Mucosa of descending colon (tissue), 3 donors: ENCODE measurements around the gene LRRK1. TPM values are rescaled to one million over a fixed set of nuclear protein-coding genes. Genes with fewer than 3 reads are reported as not detected.
A peak's percentile ranks its signal among the peaks of the same experiment; 100 is the strongest.
"Not testable (repeated sequence)": the region's sequence is repeated elsewhere in the genome, so short reads cannot be mapped to it uniquely, and the experiment has no call there.

Experiments
- ATAC-seq: fragments of 200-7000 bp; cut with Tn5 transposase; one replicate; pipeline ENCODE4 v1.9.1; 2020; ENCODE audit warnings: mild to moderate bottlenecking, moderate library complexity
- DNase-seq, 3 donors: peaks; one replicate each; pipeline ENCODE4 v3.0.0-alpha.2; 2020
- H3K36me3 ChIP-seq: fragments of 200-600 bp; one replicate; pipeline ENCODE4 v1.8.0; 2021; ENCODE audit warnings: low read depth, mild to moderate bottlenecking
- H3K4me1 ChIP-seq: fragments of 200-600 bp; one replicate; pipeline ENCODE4 v1.8.0; 2021; ENCODE audit warnings: low read depth, mild to moderate bottlenecking
- H3K4me3 ChIP-seq: fragments of 200-600 bp; one replicate; pipeline ENCODE4 v1.8.0; 2021; ENCODE audit warnings: mild to moderate bottlenecking
- H3K9me3 ChIP-seq: fragments of 200-600 bp; one replicate; pipeline ENCODE4 v1.8.0; 2021; ENCODE audit warnings: mild to moderate bottlenecking
- intact Hi-C, 2 donors: fragments of 100-400 bp; cut with DNase I in 1 of 2; cut with micrococcal nuclease in 1 of 2; formaldehyde crosslinking; loops; one replicate each; pipeline versions ENCODE4 v1.11.0 to v1.11.1; 2022; cut with DNase I, micrococcal nuclease
- total RNA-seq, 3 donors: library from RNA; stranded (reverse); fragmentation: NEBNext Ultra II Directional in 2 of 3; extraction: Animal tissue kit (Norgen Biotek cat#: 25700) in 2 of 3; gene quantifications; one replicate each; pipeline versions ENCODE4 v1.2.1 to v1.2.4, GENCODE V29; 2021 to 2023
- TF ChIP-seq, protein P1 (sequence below): fragments of 200-600 bp; IDR thresholded peaks from one replicate; pipeline ENCODE4 v1.8.0; 2022; ENCODE audit warnings: antibody characterized with exemption, mild to moderate bottlenecking
- donor health status: DM: no; HTN: no; CAD: no; lungs with moderate emphysema.
- donor health status: DM: no; HTN: no; CAD: no.
- donor health status: DM: no; HTN: yes; CAD: no.

The LRRK1 gene
- total RNA-seq, 3 donors from 2014 or later, result 43.7 to 60.1 (median 50.6) TPM

- Histone ChIP-seq H3K4me3 (no peak overlapping the region), H3K36me3 (no peaks in the 10 kb centered on the region), H3K4me1 (no peaks in the 10 kb centered on the region), H3K9me3 (no peaks in the 10 kb centered on the region)
- TF ChIP-seq, protein P1, sequence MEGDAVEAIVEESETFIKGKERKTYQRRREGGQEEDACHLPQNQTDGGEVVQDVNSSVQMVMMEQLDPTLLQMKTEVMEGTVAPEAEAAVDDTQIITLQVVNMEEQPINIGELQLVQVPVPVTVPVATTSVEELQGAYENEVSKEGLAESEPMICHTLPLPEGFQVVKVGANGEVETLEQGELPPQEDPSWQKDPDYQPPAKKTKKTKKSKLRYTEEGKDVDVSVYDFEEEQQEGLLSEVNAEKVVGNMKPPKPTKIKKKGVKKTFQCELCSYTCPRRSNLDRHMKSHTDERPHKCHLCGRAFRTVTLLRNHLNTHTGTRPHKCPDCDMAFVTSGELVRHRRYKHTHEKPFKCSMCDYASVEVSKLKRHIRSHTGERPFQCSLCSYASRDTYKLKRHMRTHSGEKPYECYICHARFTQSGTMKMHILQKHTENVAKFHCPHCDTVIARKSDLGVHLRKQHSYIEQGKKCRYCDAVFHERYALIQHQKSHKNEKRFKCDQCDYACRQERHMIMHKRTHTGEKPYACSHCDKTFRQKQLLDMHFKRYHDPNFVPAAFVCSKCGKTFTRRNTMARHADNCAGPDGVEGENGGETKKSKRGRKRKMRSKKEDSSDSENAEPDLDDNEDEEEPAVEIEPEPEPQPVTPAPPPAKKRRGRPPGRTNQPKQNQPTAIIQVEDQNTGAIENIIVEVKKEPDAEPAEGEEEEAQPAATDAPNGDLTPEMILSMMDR, result no peak
- ATAC-seq, result peak; percentile 29
- peak in 2 of 3 donors; percentile 13 to 39 for DNase-seq
- intact Hi-C loops, result no loop called here
Observed at GRCh38 chr15:101070502-101071273, 151.5 kb downstream of the LRRK1 start.

DNA sequence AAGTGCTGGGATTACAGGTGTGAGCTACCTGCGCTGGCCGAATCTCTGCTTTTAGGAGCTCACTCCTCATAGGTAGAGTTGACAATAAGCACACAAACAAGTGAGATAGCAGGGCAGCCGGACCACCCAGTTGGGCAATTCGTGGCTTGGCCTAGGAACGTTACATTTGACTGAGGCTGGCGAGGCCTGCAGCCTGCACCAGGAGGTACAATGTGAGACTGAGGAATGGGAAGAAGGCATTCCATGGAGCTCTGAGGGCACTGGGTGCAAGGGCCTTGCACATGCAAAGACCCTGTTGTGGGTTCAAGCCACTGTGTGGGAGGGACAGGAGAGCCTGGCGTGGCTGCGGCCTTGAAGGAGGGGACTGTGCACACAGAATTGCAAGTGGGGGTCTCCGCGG, 152.5 kb downstream of the LRRK1 start:
- Histone ChIP-seq H3K36me3 (no peaks in the 10 kb centered on the region), H3K4me3 (no peak overlapping the region), H3K9me3 (no peaks in the 10 kb centered on the region), H3K4me1 (no peaks in the 10 kb centered on the region)
- intact Hi-C loops, result no loop called here
- ATAC-seq (no peak), DNase-seq (peak in 1 of 3 donors; percentile 13)
- TF ChIP-seq, protein P1, result no peak

DNA sequence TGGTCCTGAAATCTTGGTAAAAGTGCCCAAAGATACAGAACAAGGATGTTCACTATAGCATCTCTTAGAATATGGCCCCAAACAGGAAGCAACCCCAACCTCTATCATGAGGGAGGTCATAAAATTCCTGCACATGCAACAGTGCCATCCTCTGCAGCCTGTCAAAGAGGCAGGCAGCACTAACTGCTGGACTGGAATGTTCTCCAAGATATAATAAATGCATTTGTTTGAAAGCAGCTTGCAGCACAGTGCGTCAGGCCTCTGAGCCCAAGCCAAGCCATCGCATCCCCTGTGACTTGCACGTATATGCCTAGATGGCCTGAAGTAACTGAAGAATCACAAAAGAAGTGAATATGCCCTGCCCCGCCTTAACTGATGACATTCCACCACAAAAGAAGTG, 153.1 kb downstream of the LRRK1 start:
- intact Hi-C loops, H3K36me3 ChIP-seq, ATAC-seq, H3K4me1 ChIP-seq, H3K4me3 ChIP-seq, H3K9me3 ChIP-seq: not testable (repeated sequence)
- DNase-seq, result peak in 1 of 3 donors; percentile 15

GRCh38 chr15:101077806-101078668, 158.9 kb downstream of the LRRK1 start:
- ATAC-seq, H3K4me3 ChIP-seq, DNase-seq, H3K36me3 ChIP-seq, H3K4me1 ChIP-seq, H3K9me3 ChIP-seq, intact Hi-C loops: not testable (repeated sequence)

DNA sequence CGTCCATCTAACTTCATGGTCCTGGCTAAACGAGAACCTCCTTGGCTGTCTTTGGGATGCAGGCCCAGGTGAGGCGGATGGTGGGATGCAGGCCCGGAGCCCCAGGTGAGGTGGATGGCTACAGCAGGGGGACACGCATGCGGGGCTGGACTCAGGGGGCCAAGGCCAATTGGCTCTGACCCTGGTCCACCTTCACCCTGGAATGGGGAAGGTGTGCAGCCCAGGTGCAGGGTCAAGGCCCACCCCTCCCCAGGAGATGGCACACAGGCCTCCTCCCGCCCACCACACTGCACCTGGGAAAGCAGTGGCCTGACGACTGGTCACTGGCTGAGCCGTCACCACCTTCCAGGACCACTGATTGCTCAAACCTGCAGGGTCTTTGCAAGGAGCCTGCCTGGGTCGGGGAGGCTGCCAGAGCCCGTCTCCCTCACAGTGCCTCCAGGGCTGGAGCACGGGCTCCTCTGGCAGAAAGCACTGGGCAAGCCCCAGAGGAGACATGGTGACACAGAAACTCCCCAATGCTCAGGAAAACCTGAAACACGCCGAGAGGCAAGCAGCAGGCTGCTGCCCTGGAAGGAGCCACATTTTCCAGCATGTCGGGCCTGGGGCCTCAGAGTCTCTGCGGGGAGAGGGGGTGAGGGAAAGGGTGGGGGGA, 159.6 kb downstream of the LRRK1 start:
- H3K4me3 ChIP-seq, result no peak overlapping the region
- intact Hi-C loops, result no loop called here
- TF ChIP-seq, protein P1, result no peak
- no peaks in the 10 kb centered on the region for H3K9me3 ChIP-seq
- no peaks in the 10 kb centered on the region for H3K4me1 ChIP-seq
- ATAC-seq (peak; percentile 8), DNase-seq (no peak)
- H3K36me3 ChIP-seq, result no peaks in the 10 kb centered on the region

GRCh38 chr15:101081900-101082299, 162.7 kb downstream of the LRRK1 start:
- H3K36me3 ChIP-seq, result no peaks in the 10 kb centered on the region
- DNase-seq, result no peak
- H3K9me3 ChIP-seq, result no peaks in the 10 kb centered on the region
- no peak for ATAC-seq
- H3K4me1 ChIP-seq, result no peaks in the 10 kb centered on the region
- TF ChIP-seq, protein P1, result no peak
- intact Hi-C loops, result no loop called here
- no peak overlapping the region for H3K4me3 ChIP-seq
